GM11168 (cell line): Measurements from ENCODE around the gene ZBTB32.

ENCODE experiments used
- in situ Hi-C: fragments of 300-500 bp; cut with MboI; formaldehyde crosslinking; loops from one replicate; pipeline ENCODE4 v1.12.0; 2022; ENCODE audit warnings: low sequenced_read_pairs; ENCODE audit not compliant: unreplicated experiment

ZBTB32 gene

DNA sequence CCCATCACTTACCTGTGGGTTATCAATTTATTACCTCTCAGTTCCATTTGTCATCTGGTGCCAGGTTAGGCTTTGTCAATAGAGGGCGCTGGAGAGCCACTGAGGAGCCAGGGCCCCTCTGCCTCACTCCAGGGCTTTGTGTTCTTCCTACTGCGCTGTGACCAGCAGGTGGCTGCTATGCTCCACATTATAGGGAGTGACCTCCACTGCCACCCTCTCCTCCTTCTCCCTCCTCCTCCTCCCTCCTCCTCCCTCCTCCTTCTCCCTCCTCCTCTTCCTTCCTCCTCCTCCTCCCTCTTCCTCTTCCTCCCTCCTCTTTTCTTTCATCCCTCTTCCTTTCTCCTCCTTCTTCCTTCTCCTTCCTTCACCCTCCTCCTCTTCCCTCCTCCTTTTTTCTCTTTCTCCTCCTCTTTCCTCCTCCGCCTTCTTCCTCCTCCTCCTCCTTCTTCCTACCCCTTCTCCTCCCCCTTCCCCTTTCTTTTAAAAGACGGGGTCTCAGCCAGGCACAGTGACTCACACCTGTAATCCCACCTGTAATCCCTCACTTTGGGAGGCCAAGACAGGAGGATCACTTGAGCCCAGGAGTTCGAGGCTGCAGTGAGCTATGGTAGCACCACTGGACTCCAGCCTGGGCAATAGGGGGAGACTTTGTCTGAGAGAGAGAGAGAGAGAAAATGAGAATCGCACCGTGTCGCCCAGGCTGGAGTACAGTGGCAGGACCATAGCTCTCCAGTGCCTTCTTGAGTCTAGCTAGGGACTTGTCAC lies 10.3 kb upstream of the ZBTB32 start:
- in situ Hi-C loops = no loop called here

DNA sequence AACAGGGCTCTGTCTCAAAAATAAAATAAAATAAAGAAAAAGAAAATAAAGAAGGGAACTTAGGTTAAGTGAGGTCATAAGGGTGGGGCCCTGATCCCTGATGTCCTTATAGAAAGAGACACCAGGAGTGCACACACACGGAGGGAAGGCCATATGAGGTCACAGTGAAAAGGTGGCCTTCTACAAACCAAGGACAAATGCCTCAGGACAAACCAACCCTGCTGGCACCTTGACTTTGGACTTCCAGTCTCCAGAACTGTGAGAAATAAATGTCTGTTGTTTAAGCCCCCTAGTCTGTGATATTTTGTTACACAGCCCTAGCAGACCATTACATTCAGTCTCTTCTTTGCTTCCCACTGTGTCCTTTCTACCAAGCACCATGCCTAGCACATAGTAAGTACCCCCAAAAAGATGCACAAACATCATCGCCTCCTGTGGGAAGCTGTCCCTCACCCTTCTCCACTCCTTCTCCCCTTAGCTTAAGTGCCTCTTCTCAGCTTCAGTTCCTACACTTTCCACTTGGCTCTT lies 8.4 kb upstream of the ZBTB32 start:
- in situ Hi-C loops = no loop called here

DNA sequence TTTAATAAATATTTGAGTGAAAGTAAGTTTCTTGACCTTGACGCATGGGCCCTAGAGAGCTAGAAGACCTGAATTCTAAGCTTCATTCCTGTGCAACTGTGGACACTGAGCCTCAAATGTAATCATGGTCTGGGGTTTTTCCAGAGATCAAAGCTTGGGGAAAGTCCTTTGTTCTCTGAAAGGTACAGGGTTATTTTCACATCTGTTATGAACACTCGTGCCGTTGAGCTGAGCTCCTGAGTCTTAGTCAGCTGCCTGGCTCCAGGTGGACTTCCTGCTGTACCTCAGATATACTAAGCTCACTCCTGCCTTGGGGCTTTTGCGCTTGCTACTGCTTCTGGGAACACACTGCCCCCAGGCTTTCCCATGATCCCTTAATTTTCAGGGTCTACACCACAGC lies 7.5 kb upstream of the ZBTB32 start:
- in situ Hi-C loops = no loop called here

DNA sequence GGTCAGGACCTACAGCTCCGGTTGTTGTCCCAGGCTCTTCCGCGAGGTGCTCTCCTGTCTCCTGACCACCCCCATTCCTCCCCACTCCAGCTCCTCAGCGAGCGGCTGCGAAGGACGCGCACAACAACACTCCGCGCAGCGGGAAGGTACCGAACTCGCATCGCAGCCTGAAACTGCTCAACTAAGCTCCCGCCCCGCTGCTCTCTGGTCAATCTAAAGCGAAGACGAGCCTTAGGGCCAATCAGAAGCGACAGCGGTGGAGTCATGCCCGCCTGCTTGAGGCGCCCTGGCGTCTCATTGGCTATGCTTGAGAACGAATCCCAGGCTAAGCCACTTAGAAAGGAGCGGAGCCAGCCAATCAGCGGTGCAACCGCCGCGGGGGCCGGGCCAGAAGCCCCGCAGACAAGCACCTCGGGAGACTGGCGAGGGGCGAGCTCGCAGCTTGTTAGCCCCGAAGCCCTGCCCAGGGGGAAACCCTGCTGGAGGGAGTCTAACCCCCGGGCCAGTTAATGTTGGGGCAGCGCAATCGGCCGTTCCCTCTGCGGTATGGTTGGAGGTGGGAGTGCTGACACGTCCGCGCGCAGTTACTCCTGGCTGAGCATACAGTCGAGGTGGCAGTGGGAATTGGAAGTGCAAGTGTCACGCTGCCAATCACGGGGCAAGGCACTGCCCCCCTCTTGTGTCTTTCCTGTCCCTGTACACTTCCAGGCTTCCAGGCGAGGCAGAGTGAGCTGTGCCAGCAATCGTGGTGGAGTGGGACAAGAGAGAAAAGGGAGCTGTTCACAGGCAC lies 1.9 kb upstream of the ZBTB32 start:
- in situ Hi-C loops = no loop called here

DNA sequence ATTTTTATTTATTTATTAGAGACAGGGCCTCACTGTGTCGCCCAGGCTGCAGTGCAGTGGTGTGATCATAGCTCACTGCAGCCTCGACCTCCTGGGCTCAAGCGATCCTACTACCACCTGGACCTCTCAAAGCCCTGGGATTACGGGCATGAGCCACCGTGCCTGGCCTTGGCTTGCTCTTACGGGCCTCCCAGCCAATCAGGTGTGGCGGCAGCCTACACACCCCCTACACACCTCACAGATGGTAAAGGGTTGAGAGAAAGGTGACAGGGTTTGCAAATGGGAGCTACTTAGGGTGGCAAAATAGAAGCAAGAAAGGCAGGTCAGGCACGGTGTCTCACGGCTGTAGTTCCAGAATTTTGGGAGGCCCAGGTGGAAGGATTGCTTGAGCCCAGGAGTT lies 1.0 kb upstream of the ZBTB32 start:
- in situ Hi-C loops = no loop called here

DNA sequence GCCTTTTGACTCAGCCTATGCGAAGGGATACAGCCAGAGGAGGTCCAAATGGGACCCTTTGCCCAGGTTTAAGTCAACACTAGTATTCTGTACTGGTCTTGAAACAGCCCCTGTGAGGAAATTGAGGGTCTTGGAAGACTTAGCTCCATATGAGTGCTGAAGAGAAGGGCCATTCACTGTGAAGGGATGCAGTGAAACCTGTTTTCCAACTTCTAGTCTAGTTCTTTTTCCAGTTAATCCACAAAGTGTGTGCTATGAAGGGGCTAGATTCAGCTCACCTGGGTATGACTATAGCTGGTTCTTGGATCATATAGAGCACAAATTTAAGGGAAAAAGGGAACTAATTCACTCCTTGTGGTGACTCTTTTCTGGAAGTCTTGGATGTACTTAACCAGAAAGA lies 4.0 kb downstream of the ZBTB32 start:
- in situ Hi-C loops = no loop called here

DNA sequence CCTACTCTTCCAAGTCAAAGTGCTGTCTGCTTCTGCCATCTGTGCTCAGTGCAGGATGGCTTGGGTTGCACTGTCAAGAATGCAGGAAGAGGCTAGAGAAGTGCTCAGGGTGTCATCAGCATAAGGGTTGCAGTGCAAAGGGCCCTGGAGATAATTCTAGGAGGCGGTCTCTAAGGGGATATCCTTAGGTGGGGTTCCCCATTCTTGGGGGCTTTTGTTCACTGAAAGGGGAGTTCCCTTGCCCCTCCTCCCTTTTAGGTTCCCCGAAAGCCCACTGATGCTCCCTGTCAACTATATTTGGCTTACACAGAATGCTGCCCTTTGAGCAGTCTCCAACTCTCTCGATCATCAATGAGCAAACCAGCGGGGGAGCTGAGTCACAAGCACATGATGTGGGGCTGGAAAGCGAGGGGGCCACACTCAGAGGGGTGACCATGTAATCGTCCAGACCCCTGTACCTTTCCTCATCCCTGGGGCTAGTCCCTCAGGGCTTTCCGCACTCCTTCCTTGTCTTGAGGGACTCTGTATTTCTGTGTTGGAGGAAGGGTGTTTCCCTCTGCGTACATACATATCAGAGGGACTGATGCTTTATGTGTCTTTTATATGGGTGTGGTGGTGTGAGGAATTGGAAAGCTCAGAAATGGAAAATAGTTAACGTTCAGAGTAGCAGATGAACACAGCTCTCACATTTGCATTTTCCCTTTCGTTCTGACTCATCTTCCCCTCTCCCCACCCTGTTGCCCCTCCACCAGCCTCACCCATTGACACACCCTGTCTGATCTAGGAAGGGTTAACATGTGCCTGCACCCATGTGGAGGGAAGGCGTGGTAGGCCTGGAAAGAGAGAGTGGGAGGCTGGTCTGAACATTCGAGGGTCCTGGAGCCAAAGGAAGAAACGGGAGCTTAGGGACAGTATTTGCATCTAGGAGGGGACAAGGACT lies 6.7 kb downstream of the ZBTB32 start:
- in situ Hi-C loops = no loop called here

DNA sequence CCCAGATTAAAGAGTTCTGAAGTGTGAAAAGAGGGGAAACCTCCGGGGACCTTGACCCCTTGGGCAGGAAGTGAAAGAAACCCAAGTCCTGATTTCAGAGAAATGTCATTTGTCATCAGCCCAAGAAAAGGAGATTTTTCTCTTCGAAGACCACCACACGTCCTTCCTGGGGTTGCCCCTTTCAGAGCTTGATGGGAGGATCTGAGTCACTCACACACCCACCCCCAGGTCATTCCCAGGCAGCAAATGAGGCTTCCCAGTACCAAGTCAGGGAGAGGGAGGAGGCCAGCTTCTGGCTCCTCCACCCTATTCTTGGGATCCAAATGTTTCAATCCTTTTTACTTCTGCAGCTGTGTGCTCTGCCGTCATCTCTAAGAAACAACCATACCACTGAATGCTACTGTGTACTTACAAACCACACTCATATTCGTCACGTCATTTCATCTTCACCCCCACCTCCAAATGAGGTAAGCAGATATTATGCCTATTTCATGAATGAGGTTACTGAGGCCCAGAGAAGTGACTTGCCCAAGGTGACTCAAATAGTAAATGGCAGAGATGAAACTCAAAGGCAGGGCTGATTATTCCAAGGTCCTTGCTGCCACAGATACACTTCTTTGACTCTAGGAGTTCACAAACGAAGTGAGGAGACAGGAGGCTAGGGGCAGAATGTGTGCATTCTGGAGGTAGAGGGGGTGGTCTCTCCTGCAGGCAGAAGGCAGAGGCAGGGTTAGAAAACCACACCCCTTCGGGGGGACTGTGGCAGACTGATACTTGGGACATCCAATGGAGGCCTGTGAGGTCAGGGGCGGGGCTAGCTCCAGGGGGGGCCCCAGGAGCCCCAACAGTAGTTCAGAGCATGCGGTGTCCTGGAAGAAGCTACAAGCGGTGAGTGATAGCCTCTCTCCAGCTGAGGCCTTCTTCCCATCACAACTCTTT lies 8.5 kb downstream of the ZBTB32 start:
- in situ Hi-C loops = no loop called here

DNA sequence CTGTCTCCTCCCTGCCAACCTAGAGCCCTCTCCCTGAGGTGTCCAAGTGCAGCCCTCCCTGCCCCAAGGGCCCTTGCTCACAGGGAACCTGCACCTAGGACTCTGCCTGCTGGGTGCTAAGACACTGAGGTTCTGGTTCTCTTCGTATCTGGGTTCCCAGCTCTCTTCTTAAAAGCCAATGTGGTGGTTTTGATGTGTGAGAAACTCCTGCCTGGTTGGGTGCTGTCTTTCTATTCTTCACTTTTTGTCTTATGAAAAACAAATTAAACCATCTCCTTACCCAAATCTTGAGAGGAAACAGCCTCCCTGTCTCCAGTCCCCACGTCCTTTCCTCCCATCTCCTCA lies 9.1 kb downstream of the ZBTB32 start:
- in situ Hi-C loops = no loop called here

DNA sequence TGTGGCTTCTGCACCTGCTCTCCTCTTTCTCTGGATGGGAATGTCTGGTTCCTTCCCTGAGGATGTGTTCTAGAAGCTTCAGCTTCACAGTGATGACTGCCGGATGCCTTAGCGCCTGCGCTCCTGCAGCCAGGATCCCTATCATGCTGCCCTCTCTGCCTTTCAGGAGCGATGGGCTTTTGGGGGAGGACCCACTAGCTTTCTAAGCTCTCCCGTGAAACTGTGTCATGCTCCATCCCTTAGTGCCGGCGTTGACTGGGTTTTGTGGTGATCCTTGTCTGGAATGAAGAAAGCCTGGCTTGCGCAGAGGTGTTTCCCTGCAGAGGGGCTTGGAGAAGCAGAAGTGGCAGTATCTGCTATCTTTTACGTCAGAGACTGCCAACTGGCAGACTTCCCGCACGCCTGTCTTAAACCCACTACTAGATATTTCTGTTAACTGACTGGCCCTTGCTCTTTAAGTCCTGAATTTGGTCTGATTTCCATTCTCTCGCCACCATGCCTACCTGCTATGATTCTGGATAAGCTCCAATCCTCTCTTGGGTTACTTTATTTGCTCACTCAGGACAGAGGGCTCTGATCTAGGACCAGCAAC lies 9.6 kb downstream of the ZBTB32 start:
- in situ Hi-C loops = no loop called here

DNA sequence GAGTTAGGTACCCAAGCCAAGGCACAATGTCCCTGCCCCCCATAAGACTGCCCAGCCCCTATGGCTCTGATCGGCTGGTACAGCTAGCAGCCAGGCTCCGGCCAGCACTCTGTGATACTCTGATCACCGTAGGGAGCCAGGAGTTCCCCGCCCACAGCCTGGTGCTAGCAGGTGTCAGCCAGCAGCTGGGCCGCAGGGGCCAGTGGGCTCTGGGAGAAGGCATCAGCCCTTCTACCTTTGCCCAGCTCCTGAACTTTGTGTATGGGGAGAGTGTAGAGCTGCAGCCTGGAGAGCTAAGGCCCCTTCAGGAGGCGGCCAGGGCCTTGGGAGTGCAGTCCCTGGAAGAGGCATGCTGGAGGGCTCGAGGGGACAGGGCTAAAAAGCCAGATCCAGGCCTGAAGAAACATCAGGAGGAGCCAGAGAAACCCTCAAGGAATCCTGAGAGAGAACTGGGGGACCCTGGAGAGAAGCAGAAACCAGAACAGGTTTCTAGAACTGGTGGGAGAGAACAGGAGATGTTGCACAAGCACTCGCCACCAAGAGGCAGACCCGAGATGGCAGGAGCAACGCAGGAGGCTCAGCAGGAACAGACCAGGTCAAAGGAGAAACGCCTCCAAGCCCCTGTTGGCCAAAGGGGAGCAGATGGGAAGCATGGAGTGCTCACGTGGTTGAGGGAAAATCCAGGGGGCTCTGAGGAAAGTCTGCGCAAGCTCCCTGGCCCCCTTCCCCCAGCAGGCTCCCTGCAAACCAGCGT lies 10.4 kb downstream of the ZBTB32 start:
- in situ Hi-C loops = no loop called here

DNA sequence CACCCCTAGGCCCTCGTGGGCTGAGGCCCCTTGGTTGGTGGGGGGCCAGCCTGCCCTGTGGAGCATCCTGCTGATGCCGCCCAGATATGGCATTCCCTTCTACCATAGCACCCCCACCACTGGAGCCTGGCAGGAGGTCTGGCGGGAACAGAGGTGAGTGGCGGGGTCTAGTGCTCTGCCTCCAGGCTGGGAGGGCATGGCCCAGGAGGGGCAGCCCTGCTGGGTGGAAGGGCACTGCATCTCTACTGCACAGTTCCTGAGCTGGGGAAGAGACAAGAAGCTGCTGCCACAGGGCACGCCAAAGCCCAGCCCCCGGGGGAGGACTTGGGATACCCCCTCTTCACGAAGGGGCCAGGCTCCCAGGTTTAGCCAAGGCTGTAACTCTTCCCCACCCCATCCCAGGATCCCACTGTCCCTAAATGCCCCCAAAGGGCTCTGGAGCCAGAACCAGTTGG lies 11.0 kb downstream of the ZBTB32 start:
- in situ Hi-C loops = no loop called here

DNA sequence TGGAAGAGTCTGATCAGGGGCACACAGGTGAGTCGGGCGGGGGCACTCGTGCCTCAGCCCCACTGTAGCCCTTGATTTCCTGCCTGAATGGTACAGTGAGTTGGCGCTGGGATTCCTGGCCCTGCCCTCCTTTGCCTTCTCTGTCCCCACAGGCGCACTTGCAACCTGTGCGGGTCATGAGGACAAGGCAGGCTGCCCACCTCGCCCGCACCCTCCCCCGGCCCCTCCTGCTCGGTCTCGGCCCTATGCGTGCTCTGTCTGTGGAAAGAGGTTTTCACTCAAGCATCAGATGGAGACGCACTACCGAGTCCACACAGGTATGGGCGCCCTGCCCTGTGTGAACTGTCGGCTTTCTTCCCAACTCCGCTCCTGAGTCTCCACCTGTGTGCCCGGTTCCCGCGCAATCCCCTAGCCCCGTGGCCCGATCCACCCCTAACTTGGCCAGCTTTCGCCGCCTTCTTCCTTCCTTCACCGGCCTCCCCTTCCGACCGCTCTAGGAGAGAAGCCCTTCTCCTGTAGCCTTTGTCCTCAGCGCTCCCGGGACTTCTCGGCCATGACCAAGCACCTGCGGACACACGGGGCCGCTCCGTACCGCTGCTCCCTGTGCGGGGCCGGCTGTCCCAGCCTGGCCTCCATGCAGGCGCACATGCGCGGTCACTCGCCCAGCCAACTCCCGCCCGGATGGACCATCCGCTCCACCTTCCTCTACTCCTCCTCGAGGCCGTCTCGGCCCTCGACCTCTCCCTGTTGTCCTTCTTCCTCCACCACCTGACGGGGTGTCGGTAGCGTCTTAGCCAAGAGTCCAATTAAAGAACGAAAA lies 11.8 kb downstream of the ZBTB32 start:
- in situ Hi-C loops = no loop called here

DNA sequence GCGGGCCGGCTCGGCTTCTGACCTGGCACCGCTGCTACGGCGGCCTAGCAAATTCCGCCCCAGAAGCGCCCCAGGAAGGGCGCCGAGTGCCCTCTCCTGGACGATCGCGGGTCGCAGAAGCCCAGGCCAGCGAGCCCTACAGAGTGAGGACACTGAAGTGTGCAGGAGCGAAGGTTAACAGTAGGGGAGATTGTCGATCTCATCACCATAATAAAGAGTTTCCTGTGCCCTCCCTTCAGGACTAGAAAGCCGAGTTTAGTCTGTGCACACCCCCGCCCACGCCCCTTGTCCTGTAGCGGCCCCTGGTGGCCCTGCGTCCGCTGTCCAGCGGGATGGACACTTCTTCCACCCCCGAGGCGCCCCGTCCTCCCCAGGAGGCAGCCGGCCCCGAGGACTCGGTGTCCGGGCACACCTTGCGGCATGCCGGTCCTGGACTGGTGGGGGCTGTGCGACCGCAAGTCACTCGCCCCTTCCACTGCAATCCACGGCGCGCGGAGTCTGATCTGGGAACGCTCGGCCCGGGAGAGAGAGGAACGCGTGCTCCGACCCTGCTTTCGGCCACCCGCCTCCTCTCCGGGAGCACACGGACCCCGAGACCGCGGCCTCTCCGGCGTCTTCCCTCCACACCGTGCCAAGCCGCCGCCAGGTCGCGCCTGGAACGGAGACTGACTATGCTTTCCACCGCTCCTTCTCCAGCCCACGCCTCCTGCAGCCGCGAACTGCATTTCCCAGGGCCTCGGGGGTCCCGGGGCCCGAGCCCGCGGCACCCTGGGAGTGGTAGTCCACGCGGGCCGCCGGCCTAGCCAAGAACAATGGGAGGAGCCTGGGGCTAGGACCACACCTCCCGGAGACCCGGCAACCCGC lies 12.7 kb downstream of the ZBTB32 start:
- in situ Hi-C loops = no loop called here

DNA sequence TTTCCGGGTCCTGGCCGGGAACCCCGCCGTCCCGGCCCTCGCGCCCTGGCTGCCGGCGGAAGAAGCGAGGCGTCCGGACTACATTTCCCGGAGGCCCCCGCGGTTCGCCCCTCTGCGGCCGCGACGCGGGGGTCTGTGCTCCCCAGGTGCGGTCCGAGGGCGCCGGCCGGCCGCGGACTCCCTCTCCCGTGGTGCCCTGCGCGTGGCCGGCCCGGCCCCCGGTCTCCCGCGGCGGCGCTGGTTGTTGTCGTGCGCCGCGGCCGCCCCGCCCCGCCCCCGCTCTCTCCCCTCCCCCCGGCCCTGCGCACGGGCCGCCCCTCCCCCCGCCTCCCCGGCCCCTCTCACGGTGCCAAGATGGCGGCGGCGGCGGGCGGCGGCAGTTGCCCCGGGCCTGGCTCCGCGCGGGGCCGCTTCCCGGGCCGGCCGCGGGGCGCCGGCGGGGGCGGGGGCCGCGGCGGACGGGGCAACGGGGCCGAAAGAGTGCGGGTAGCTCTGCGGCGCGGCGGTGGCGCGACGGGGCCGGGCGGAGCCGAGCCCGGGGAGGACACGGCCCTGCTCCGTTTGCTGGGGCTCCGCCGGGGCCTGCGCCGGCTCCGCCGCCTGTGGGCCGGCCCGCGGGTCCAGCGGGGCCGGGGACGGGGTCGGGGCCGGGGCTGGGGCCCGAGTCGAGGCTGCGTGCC lies 13.4 kb downstream of the ZBTB32 start, which contains the start of gene KMT2B:
Gene KMT2B (plus strand): TSS at position 339 of the 680 bp plus-strand sequence. CDS start 16 bp downstream, at position 355.
- in situ Hi-C loops = no loop called here
